HepG2 (cell line): Measurements from ENCODE around the gene TRRAP. TPM values are rescaled to one million over a fixed set of nuclear protein-coding genes. Genes with fewer than 3 reads are reported as not detected.

Source experiments
- ATAC-seq: fragments of 200-7000 bp; cut with Tn5 transposase; 3 replicates; pipeline ENCODE4 v1.9.1; 2020; ENCODE audit warnings: mild to moderate bottlenecking, moderate library complexity
- BruUV-seq: library from RNA; stranded (reverse); fragments of 400-500 nt; replicated peaks from 2 replicates; lab custom pipeline; 2021; lab: Mats Ljungman, UMichigan
- CTCF ChIA-PET: fragments of 300-600 bp; formaldehyde crosslinking; extraction: SDS; loops from one replicate; lab custom pipeline; 2021; ENCODE audit warnings: low total read pairs, inconsistent platforms, low intra/inter-chr PET ratio; lab: Yijun Ruan, JAX
- POLR2A ChIA-PET: fragments of 350-600 bp; sonication (Branson Sonifier 250); formaldehyde crosslinking; loops from one replicate; lab custom pipeline; 2020; ENCODE audit warnings: antibody characterized with exemption, inconsistent platforms; lab: Yijun Ruan, JAX
- DNase-seq: peaks from one replicate; pipeline ENCODE4 v3.0.0-alpha.2; 2015; ENCODE audit warnings: low spot score
- FAIRE-seq: peaks from 3 replicates; lab custom pipeline; 2011; peaks lifted over from hg19 to GRCh38; lab: Jason Lieb, UNC
- H2AFZ ChIP-seq: one replicate; pipeline ENCODE4 v1.6.1; 2011; ENCODE audit warnings: low read length, inconsistent platforms
- H3K27ac ChIP-seq: fragments of 300-600 bp; 3 replicates; pipeline ENCODE4 v1.8.0; 2011; ENCODE audit warnings: mixed run types, mild to moderate bottlenecking, mixed read lengths, low read length, inconsistent platforms; ENCODE audit not compliant: insufficient read depth; ENCODE audit errors: extremely low read length
- H3K27me3 ChIP-seq, 2 experiments: fragments of 200-600 bp in 1 of 2; 2 replicates in 1 of 2; 3 replicates in 1 of 2; pipeline versions ENCODE4 v1.6.0 to v1.8.0; 2011; ENCODE audit warnings: low read length in 2 of 2, mild to moderate bottlenecking in 2 of 2, moderate library complexity in 2 of 2, inconsistent platforms in 1 of 2; ENCODE audit not compliant: insufficient read depth in 2 of 2, control insufficient read depth in 1 of 2
- H3K36me3 ChIP-seq, 2 experiments: fragments of 200-600 bp in 1 of 2; replicated peaks in 1 of 2; 2 replicates in 1 of 2; 3 replicates in 1 of 2; pipeline versions ENCODE4 v1.5.1 to v1.8.0; 2011; ENCODE audit warnings: low read length in 2 of 2, inconsistent platforms in 1 of 2; ENCODE audit not compliant: insufficient read depth in 2 of 2, control insufficient read depth in 1 of 2
- H3K4me1 ChIP-seq: 2 replicates; pipeline ENCODE4 v1.5.1; 2012; ENCODE audit warnings: low read length, inconsistent platforms; ENCODE audit not compliant: insufficient read depth
- H3K4me2 ChIP-seq: 2 replicates; pipeline ENCODE4 v1.6.0; 2011; ENCODE audit warnings: low read depth, low read length, inconsistent platforms
- H3K4me3 ChIP-seq, 3 experiments: fragments of 200-600 bp in 1 of 3; sonication (generic), shearing (Covaris generic) in 1 of 3; replicated peaks in 1 of 3; 2 replicates each; pipeline ENCODE4 v1.5.1; 2011 to 2016; ENCODE audit warnings: low read length in 3 of 3, inconsistent platforms in 2 of 3, low read depth in 2 of 3, mild to moderate bottlenecking in 2 of 3, control low read depth in 1 of 3, mixed read lengths in 1 of 3; ENCODE audit not compliant: insufficient read depth in 1 of 3
- H3K79me2 ChIP-seq: one replicate; pipeline ENCODE4 v1.6.1; 2011; ENCODE audit warnings: low read length, inconsistent platforms; ENCODE audit not compliant: insufficient read depth
- H3K9ac ChIP-seq: 2 replicates; pipeline ENCODE4 v1.6.0; 2011; ENCODE audit warnings: mild to moderate bottlenecking, low read depth, low read length, inconsistent platforms; ENCODE audit not compliant: insufficient read depth
- H3K9me3 ChIP-seq: 2 replicates; pipeline ENCODE4 v1.5.1; 2012; ENCODE audit warnings: mild to moderate bottlenecking, low read length
- H4K20me1 ChIP-seq: 2 replicates; pipeline ENCODE4 v1.6.0; 2011; ENCODE audit warnings: inconsistent platforms, mild to moderate bottlenecking, low read length, moderate library complexity; ENCODE audit not compliant: insufficient read depth
- ATF2 ChIP-seq: sonication (generic); formaldehyde crosslinking; IDR thresholded peaks from 2 replicates; pipeline ENCODE4 v1.4.0; 2020; ENCODE audit warnings: missing genetic modification reagents
- BORCS8-MEF2B ChIP-seq: sonication (generic); formaldehyde crosslinking; IDR thresholded peaks from 2 replicates; pipeline ENCODE4 v1.8.0; 2022; ENCODE audit warnings: mild to moderate bottlenecking, missing genetic modification reagents
- DNMT3B ChIP-seq: conservative IDR thresholded peaks from 2 replicates; pipeline ENCODE4 v1.6.1; 2016; ENCODE audit warnings: missing biosample characterization, control low read depth
- GMEB1 ChIP-seq: sonication (generic); formaldehyde crosslinking; IDR thresholded peaks from 2 replicates; pipeline ENCODE4 v1.5.1; 2020; ENCODE audit warnings: missing genetic modification reagents, mild to moderate bottlenecking, borderline replicate concordance
- HNRNPK ChIP-seq: fragments of 200-400 bp; formaldehyde crosslinking; IDR thresholded peaks from 2 replicates; pipeline ENCODE4 v1.6.1; 2018; ENCODE audit warnings: low read length, low read depth, moderate library complexity, mild to moderate bottlenecking; ENCODE audit not compliant: poor library complexity, severe bottlenecking
- HOXA9 ChIP-seq: sonication (generic); formaldehyde crosslinking; IDR thresholded peaks from 2 replicates; pipeline ENCODE4 v1.8.1; 2022; ENCODE audit warnings: missing genetic modification reagents, mild to moderate bottlenecking, moderate library complexity, borderline replicate concordance
- MED13 ChIP-seq: sonication (generic); formaldehyde crosslinking; IDR thresholded peaks from 2 replicates; pipeline ENCODE4 v1.5.0; 2020; ENCODE audit warnings: missing genetic modification reagents
- MIER3 ChIP-seq: IDR thresholded peaks from 2 replicates; pipeline ENCODE4 v1.6.1; 2016; ENCODE audit warnings: missing compliant biosample characterization, borderline replicate concordance
- PHF5A ChIP-seq: IDR thresholded peaks from one replicate; pipeline ENCODE4 v1.6.1; 2018; ENCODE audit warnings: low read depth, missing genetic modification reagents; ENCODE audit not compliant: unreplicated experiment
- POGK ChIP-seq: sonication (generic); formaldehyde crosslinking; conservative IDR thresholded peaks from 2 replicates; pipeline ENCODE4 v1.8.0; 2022; ENCODE audit warnings: mild to moderate bottlenecking, moderate library complexity, missing genetic modification reagents
- SCMH1 ChIP-seq: sonication (generic); formaldehyde crosslinking; IDR thresholded peaks from 2 replicates; pipeline ENCODE4 v1.9.0; 2021; ENCODE audit warnings: missing genetic modification reagents, mild to moderate bottlenecking, borderline replicate concordance
- SP4 ChIP-seq: sonication (generic); formaldehyde crosslinking; IDR thresholded peaks from 2 replicates; pipeline ENCODE4 v1.8.1; 2023; ENCODE audit warnings: mild to moderate bottlenecking, missing genetic modification reagents
- YY1 ChIP-seq: IDR thresholded peaks from 2 replicates; pipeline ENCODE4 v1.6.1; 2011; ENCODE audit warnings: low read length, low read depth, moderate library complexity, mild to moderate bottlenecking; ENCODE audit not compliant: insufficient read depth, insufficient replicate concordance
- ZFP82 ChIP-seq: sonication (generic); formaldehyde crosslinking; IDR thresholded peaks from 2 replicates; pipeline ENCODE4 v1.5.1; 2020; ENCODE audit warnings: mild to moderate bottlenecking, missing genetic modification reagents, borderline replicate concordance
- ZNF230 ChIP-seq: sonication (generic); formaldehyde crosslinking; IDR thresholded peaks from 2 replicates; pipeline ENCODE4 v1.4.0; 2020; ENCODE audit warnings: mild to moderate bottlenecking, missing genetic modification reagents
- ZNF639 ChIP-seq: conservative IDR thresholded peaks from 2 replicates; pipeline ENCODE4 v1.6.1; 2018; ENCODE audit warnings: missing genetic modification reagents
- ZNF709 ChIP-seq: sonication (generic); formaldehyde crosslinking; IDR thresholded peaks from 2 replicates; pipeline ENCODE4 v1.5.0; 2020; ENCODE audit warnings: mild to moderate bottlenecking, missing genetic modification reagents
- ZNF720 ChIP-seq: sonication (generic); formaldehyde crosslinking; IDR thresholded peaks from 2 replicates; pipeline ENCODE4 v1.4.0; 2020; ENCODE audit warnings: missing genetic modification reagents
- WGBS: methylation state at CpG from one replicate; pipeline ENCODE4 v1.1.6; 2017; ENCODE audit warnings: low lambda C conversion rate; 5-methylcytosine and 5-hydroxymethylcytosine counted together
- in situ Hi-C: cut with HindIII; loops from 2 replicates; pipeline ENCODE4 v1.10.0; 2017; ENCODE audit warnings: low pct_unique_long_range_greater_than_20kb; ENCODE audit not compliant: extremely low pct_ligation_motif_present
- intact Hi-C: fragments of 100-400 bp; cut with micrococcal nuclease; formaldehyde crosslinking; loops from one replicate; pipeline ENCODE4 v1.10.0; 2022; ENCODE audit not compliant: unreplicated experiment
- polyA plus RNA-seq, 8 experiments: library from polyadenylated mRNA; depleted of rRNA in 3 of 8; stranded (reverse) in 7 of 8; unstranded in 1 of 8; fragments of >200 nt; fragmentation: Illumina TruSeq in 4 of 8; extraction: Trizol in 4 of 8; gene quantifications; 2 replicates each; pipeline versions ENCODE4 v1.2.1 to v1.2.3, GENCODE V29; 2011 to 2016; ENCODE audit warnings: low read depth in 4 of 8, missing spikeins in 1 of 8, mixed read lengths in 1 of 8; ENCODE audit not compliant: insufficient read depth in 1 of 8
- total RNA-seq, 5 experiments: library from RNA; depleted of rRNA; stranded (reverse); fragments of >200 nt; fragmentation: Illumina TruSeq; extraction: Trizol; gene quantifications; 2 replicates each; pipeline ENCODE4 v1.2.3, GENCODE V29; 2016; ENCODE audit warnings: low read depth in 1 of 5

TRRAP gene
- total and polyA plus RNA-seq, 2 of the 13 experiments (the other 11 are each of a cell fraction or from before 2014, with no cell fraction given) = 8.6 to 10.5 TPM

- TF ChIP-seq GMEB1 (CRISPR knock-in tag) (no peak), ZNF709 (no peak), BORCS8-MEF2B (no peak)
Measured at GRCh38 chr7:98996150-98996552, 117.8 kb downstream of the TRRAP start (continued).

GRCh38 chr7:98997846-98998245, 119.5 kb downstream of the TRRAP start:
- CTCF ChIA-PET = no interaction called here
- TF ChIP-seq PHF5A (CRISPR knock-in tag) = no peak
- TF ChIP-seq HNRNPK = no peak
- no peak for TF ChIP-seq DNMT3B
- TF ChIP-seq ZFP82 = no peak
- TF ChIP-seq ATF2 (CRISPR knock-in tag) = no peak
- TF ChIP-seq SP4 (CRISPR knock-in tag) = no peak
- no peak for TF ChIP-seq HOXA9 (CRISPR knock-in tag)
- no peak for TF ChIP-seq SCMH1 (CRISPR knock-in tag)
- no peak for TF ChIP-seq ZNF230 (CRISPR knock-in tag)
- no peak for TF ChIP-seq ZNF639 (CRISPR knock-in tag)
- TF ChIP-seq ZNF720 (CRISPR knock-in tag) = no peak
- TF ChIP-seq YY1 = no peak
- no peak for TF ChIP-seq MIER3 (CRISPR knock-in tag)
- no peak for TF ChIP-seq MED13 (CRISPR knock-in tag)
- no peak for TF ChIP-seq POGK (CRISPR knock-in tag)
- TF ChIP-seq, all 625 proteins: peak for 0
- Histone ChIP-seq H3K4me3 (no peak overlapping the region), H4K20me1 (0 out of 2 replicates have a peak, but pooled peaks cover 2% of the 10 kb centered on the region), H3K79me2 (no peaks in the 10 kb centered on the region), H3K4me2 (no peak overlapping the region), H3K36me3 (peaks cover 24 to 72% of the 10 kb centered on the region in 2 experiments; a peak in 4 of 5 replicates), H3K9me3 (no peaks in the 10 kb centered on the region), H3K27me3 (no peaks in the 10 kb centered on the region), H3K9ac (no peak overlapping the region), H2AFZ (no peak overlapping the region), H3K4me1 (no peaks in the 10 kb centered on the region), H3K27ac (no peak overlapping the region)
- ATAC-seq (no peak), FAIRE-seq (no peak), DNase-seq (no peak)
- no TSS peak for BruUV-seq
- 99% methylated on average over 3 of the region's 3 CpGs for WGBS
- in situ Hi-C loops = no loop called here
- POLR2A ChIA-PET = no interaction called here
- intact Hi-C loops = no loop called here
